ENCODE data around the gene ZNF524. TPM values are rescaled to one million over a fixed set of nuclear protein-coding genes. Genes with fewer than 3 reads are reported as not detected.
"Not testable (repeated sequence)": the region's sequence is repeated elsewhere in the genome, so short reads cannot be mapped to it uniquely, and the experiment has no call there.

The ZNF524 gene
- total RNA-seq, 2 donors from 2014 or later = 5.0 to 5.8 TPM

- Histone ChIP-seq H3K27ac (ENCODE audit: low read depth, low read length) (no peak overlapping the region), H3K4me1 (ENCODE audit: control insufficient read depth, insufficient read depth, low read length) (no peaks in the 10 kb centered on the region), H3K27me3 (ENCODE audit: control insufficient read depth, insufficient read depth, low read length, poor library complexity, severe bottlenecking) (peaks cover 6% of the 10 kb centered on the region), H3K9me3 (ENCODE audit: control insufficient read depth, low read length) (no peaks in the 10 kb centered on the region), H3K9ac (ENCODE audit: extremely low read depth, low read length, poor library complexity, severe bottlenecking) (no peak overlapping the region), H3K4me3 (ENCODE audit: low read length) (no peak overlapping the region), H3K36me3 (ENCODE audit: control insufficient read depth, insufficient read depth, low read length) (no peaks in the 10 kb centered on the region)
- no peak for TF ChIP-seq CTCF (conservative IDR thresholded peaks at IDR 0.05)
- Mint-ChIP-seq H3K4me1 (no peaks in the 10 kb centered on the region), H3K9me3 (peaks cover 9% of the 10 kb centered on the region), H3K27me3 (ENCODE audit: insufficient read depth) (peaks cover 10% of the 10 kb centered on the region), H3K36me3 (ENCODE audit: low read depth) (no peaks in the 10 kb centered on the region), H3K4me3 (no peak overlapping the region), H3K27ac (no peak overlapping the region)
- no peak for DNase-seq
- WGBS, 2 experiments (ENCODE audit: insufficient coverage in 1 of 2, insufficient read length in 1 of 2) = 64 to 76% methylated on average over 5 to 9 of the region's 9 CpGs
These were observed 33.3 kb upstream of the ZNF524 start for GRCh38 chr19:55566823-55567222.

- Mint-ChIP-seq H3K9me3 (peaks cover 9% of the 10 kb centered on the region), H3K27me3 (ENCODE audit: insufficient read depth) (peaks cover 10% of the 10 kb centered on the region), H3K4me1 (no peaks in the 10 kb centered on the region), H3K36me3 (ENCODE audit: low read depth) (no peaks in the 10 kb centered on the region), H3K4me3 (no peak overlapping the region), H3K27ac (no peak overlapping the region)
- H3K4me3 ChIP-seq (ENCODE audit: low read length) = no peak overlapping the region
- H3K27ac ChIP-seq (ENCODE audit: low read depth, low read length) = no peak overlapping the region
- no peaks in the 10 kb centered on the region for H3K4me1 ChIP-seq (ENCODE audit: control insufficient read depth, insufficient read depth, low read length)
- no peak for TF ChIP-seq CTCF (conservative IDR thresholded peaks at IDR 0.05)
- H3K9me3 ChIP-seq (ENCODE audit: control insufficient read depth, low read length) = no peaks in the 10 kb centered on the region
- H3K9ac ChIP-seq (ENCODE audit: extremely low read depth, low read length, poor library complexity, severe bottlenecking) = no peak overlapping the region
- H3K36me3 ChIP-seq (ENCODE audit: control insufficient read depth, insufficient read depth, low read length) = no peaks in the 10 kb centered on the region
- H3K27me3 ChIP-seq (ENCODE audit: control insufficient read depth, insufficient read depth, low read length, poor library complexity, severe bottlenecking) = peaks cover 6% of the 10 kb centered on the region
- DNase-seq = no peak
These were observed 32.3 kb upstream of the ZNF524 start for GRCh38 chr19:55567708-55568328.

GRCh38 chr19:55569477-55569876, 30.6 kb upstream of the ZNF524 start:
- H3K4me3 ChIP-seq (ENCODE audit: low read length); H3K36me3 Mint-ChIP-seq (ENCODE audit: low read depth); H3K27me3 ChIP-seq (ENCODE audit: control insufficient read depth, insufficient read depth, low read length, poor library complexity, severe bottlenecking); H3K9ac ChIP-seq (ENCODE audit: extremely low read depth, low read length, poor library complexity, severe bottlenecking); H3K36me3 ChIP-seq (ENCODE audit: control insufficient read depth, insufficient read depth, low read length); H3K27me3 Mint-ChIP-seq (ENCODE audit: insufficient read depth); H3K27ac Mint-ChIP-seq; H3K4me3 Mint-ChIP-seq; H3K9me3 ChIP-seq (ENCODE audit: control insufficient read depth, low read length); H3K4me1 Mint-ChIP-seq; DNase-seq; H3K27ac ChIP-seq (ENCODE audit: low read depth, low read length); H3K9me3 Mint-ChIP-seq; H3K4me1 ChIP-seq (ENCODE audit: control insufficient read depth, insufficient read depth, low read length): not testable (repeated sequence)
- WGBS, 2 experiments (ENCODE audit: insufficient coverage in 1 of 2, insufficient read length in 1 of 2) = 95 to 100% methylated on average over 4 to 5 of the region's 5 CpGs

- H3K27me3 ChIP-seq (ENCODE audit: control insufficient read depth, insufficient read depth, low read length, poor library complexity, severe bottlenecking); H3K9me3 ChIP-seq (ENCODE audit: control insufficient read depth, low read length); H3K27ac ChIP-seq (ENCODE audit: low read depth, low read length); H3K9ac ChIP-seq (ENCODE audit: extremely low read depth, low read length, poor library complexity, severe bottlenecking); H3K4me3 Mint-ChIP-seq; H3K4me1 Mint-ChIP-seq; H3K4me3 ChIP-seq (ENCODE audit: low read length); H3K27ac Mint-ChIP-seq; H3K9me3 Mint-ChIP-seq; DNase-seq; H3K27me3 Mint-ChIP-seq (ENCODE audit: insufficient read depth); H3K4me1 ChIP-seq (ENCODE audit: control insufficient read depth, insufficient read depth, low read length): not testable (repeated sequence)
- 93% methylated on average over 3 of the region's 6 CpGs; no CpG with 5 or more reads in 1 of the 2 experiments for WGBS, 2 experiments (ENCODE audit: insufficient coverage in 1 of 2, insufficient read length in 1 of 2)
- H3K36me3 Mint-ChIP-seq (ENCODE audit: low read depth) = peaks cover 18% of the 10 kb centered on the region
- H3K36me3 ChIP-seq (ENCODE audit: control insufficient read depth, insufficient read depth, low read length) = peaks cover 12% of the 10 kb centered on the region
These were observed 26.2 kb upstream of the ZNF524 start for GRCh38 chr19:55573929-55574328.

Measured in endodermal cell (in vitro differentiated cells).